ENCODE measurements around the gene SHANK3. TPM values are rescaled to one million over a fixed set of nuclear protein-coding genes. Genes with fewer than 3 reads are reported as not detected.
A peak's percentile ranks its signal among the peaks of the same experiment; 100 is the strongest.
"Not testable (repeated sequence)": the region's sequence is repeated elsewhere in the genome, so short reads cannot be mapped to it uniquely, and the experiment has no call there.

The SHANK3 gene
- total RNA-seq, result 22.9 TPM
- long read RNA-seq, partial matches to known transcripts, result 36 of 43 reads
- long read RNA-seq, other reads (novel, unspliced or antisense), result 7 of 43 reads

GRCh38 chr22:50672471-50673230 is at the start of gene SHANK3:
Gene SHANK3 (plus strand): TSS chr22:50672823.
- DNase-seq (peak; percentile 77), ATAC-seq (peak; percentile 76)
- intact Hi-C loops (cut with micrococcal nuclease), result no loop called here

GRCh38 chr22:50624347-50625130 is 48.1 kb upstream of the SHANK3 start:
- DNase-seq (no peak), ATAC-seq (no peak)
- intact Hi-C loops (cut with micrococcal nuclease), result no loop called here

- intact Hi-C loops (cut with micrococcal nuclease), result no loop called here
- ATAC-seq (no peak), DNase-seq (no peak)
Measured at GRCh38 chr22:50625131-50625567, 47.5 kb upstream of the SHANK3 start.

- no peak for ATAC-seq
- intact Hi-C loops (cut with micrococcal nuclease), result no loop called here
- DNase-seq, result no peak
Measured at GRCh38 chr22:50625568-50626313, 46.9 kb upstream of the SHANK3 start.

GRCh38 chr22:50626314-50626849 is 46.2 kb upstream of the SHANK3 start:
- no peak for ATAC-seq
- DNase-seq, result no peak
- intact Hi-C loops (cut with micrococcal nuclease), result no loop called here

GRCh38 chr22:50626850-50627641 is 45.6 kb upstream of the SHANK3 start:
- intact Hi-C loops (cut with micrococcal nuclease), result no loop called here
- DNase-seq (no peak), ATAC-seq (peak; percentile 1)

- ATAC-seq (peak; percentile 93), DNase-seq (peak; percentile 92)
- intact Hi-C loops (cut with micrococcal nuclease), result no loop called here
Measured at GRCh38 chr22:50627642-50628542, 44.7 kb upstream of the SHANK3 start, which contains the start of gene ARSA. Gene ARSA (minus strand): TSS chr22:50628152. CDS start chr22:50627779, 373 bp downstream.

GRCh38 chr22:50628543-50629134 is 44.0 kb upstream of the SHANK3 start:
- no peak for ATAC-seq
- no peak for DNase-seq
- intact Hi-C loops (cut with micrococcal nuclease), result no loop called here

GRCh38 chr22:50630376-50630775 is 42.2 kb upstream of the SHANK3 start:
- DNase-seq (no peak), ATAC-seq (no peak)
- intact Hi-C loops (cut with micrococcal nuclease), result no loop called here

- DNase-seq (no peak), ATAC-seq (no peak)
- intact Hi-C loops (cut with micrococcal nuclease), result no loop called here
Measured at GRCh38 chr22:50633086-50633485, 39.5 kb upstream of the SHANK3 start.

GRCh38 chr22:50633771-50634170 is 38.9 kb upstream of the SHANK3 start:
- no peak for DNase-seq
- intact Hi-C loops (cut with micrococcal nuclease), result no loop called here
- no peak for ATAC-seq

GRCh38 chr22:50635591-50635990 is 37.0 kb upstream of the SHANK3 start:
- intact Hi-C loops (cut with micrococcal nuclease), result no loop called here
- DNase-seq, result no peak
- ATAC-seq, result no peak

GRCh38 chr22:50640296-50640695 is 32.3 kb upstream of the SHANK3 start:
- intact Hi-C loops (cut with micrococcal nuclease); DNase-seq; ATAC-seq: not testable (repeated sequence)

GRCh38 chr22:50640857-50641647 is 31.6 kb upstream of the SHANK3 start:
- ATAC-seq (peak; percentile 56), DNase-seq (no peak)
- intact Hi-C loops (cut with micrococcal nuclease), result no loop called here

- intact Hi-C loops (cut with micrococcal nuclease), result no loop called here
- ATAC-seq (peak; percentile 78), DNase-seq (peak; percentile 43)
Measured at GRCh38 chr22:50641696-50642607, 30.7 kb upstream of the SHANK3 start.

Measured in left ventricle myocardium superior (tissue), 1 donor.